ENCODE measurements around the gene SP7. TPM values are rescaled to one million over a fixed set of nuclear protein-coding genes. Genes with fewer than 3 reads are reported as not detected.
A peak's percentile ranks its signal among the peaks of the same experiment; 100 is the strongest.

Gene SP7
- total and polyA plus RNA-seq, 10 of the 15 experiments (the other 5 are each of a cell fraction or from before 2014, with no cell fraction given), result 0.05 to 0.11 TPM; not detected in 8

DNA sequence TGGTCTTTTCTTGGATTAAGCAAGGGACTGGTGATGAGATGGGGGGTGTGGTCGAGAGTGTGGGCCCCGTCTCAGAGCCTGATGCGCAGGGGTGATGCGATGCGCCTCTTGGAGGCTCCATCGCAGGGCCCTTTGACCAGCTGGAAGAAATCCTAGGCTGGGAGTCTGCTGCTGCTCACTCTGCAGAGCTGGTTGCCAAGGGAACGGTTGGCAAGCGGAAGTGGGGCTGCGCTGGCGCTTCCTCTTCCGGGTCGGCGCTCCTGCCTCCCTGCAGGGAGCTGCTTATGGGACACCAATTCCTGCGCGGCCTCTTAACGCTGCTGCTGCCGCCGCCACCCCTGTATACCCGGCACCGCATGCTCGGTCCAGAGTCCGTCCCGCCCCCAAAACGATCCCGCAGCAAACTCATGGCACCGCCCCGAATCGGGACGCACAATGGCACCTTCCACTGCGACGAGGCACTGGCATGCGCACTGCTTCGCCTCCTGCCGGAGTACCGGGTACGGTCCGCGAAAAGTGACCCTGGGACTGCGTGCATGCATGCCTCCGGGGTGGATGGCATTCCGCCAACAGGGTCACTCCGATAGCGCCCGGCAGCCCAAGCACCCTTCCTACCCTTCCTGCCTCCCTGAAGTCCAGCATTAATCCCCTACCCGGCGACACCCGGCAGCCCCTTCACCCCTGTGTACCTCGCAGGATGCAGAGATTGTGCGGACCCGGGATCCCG lies 36.5 kb downstream of the SP7 start, which contains the start of gene MYG1 (continued):
- TF ChIP-seq MYB (IDR thresholded peaks at IDR 0.05; ENCODE audit: borderline replicate concordance, low read depth, low read length) (no peak), GATAD2B (conservative IDR thresholded peaks at IDR 0.05; ENCODE audit: low read depth) (peak; percentile 91; the same call in 1 of the 2 replicates), TCF3 (IDR thresholded peaks at IDR 0.05; ENCODE audit: borderline replicate concordance, insufficient read depth, low read depth, low read length) (no peak), MEF2A (IDR thresholded peaks at IDR 0.05; ENCODE audit: insufficient read depth, low read depth, low read length) (no peak), ZNF622 (IDR thresholded peaks at IDR 0.05) (no peak)

GRCh38 chr12:53299101-53299453 lies 37.1 kb downstream of the SP7 start:
- in situ Hi-C loops (cut with MboI), result no loop called here
- no peak for FAIRE-seq

More at GRCh38 chr12:53299101-53299453, 37.1 kb downstream of the SP7 start:
- TF ChIP-seq NFXL1 (IDR thresholded peaks at IDR 0.05; ENCODE audit: borderline replicate concordance), result no peak
- no peak for TF ChIP-seq SMAD5 (IDR thresholded peaks at IDR 0.05; ENCODE audit: low read depth)
- TF ChIP-seq SUZ12 (IDR thresholded peaks at IDR 0.05; ENCODE audit: unreplicated experiment), result no peak
- no peak for TF ChIP-seq CTCF (IDR thresholded peaks at IDR 0.05 in 2 of 3, conservative IDR thresholded peaks at IDR 0.05 in 1 of 3; ENCODE audit: control insufficient read depth in 2 of 3, extremely low read depth in 1 of 3, insufficient read depth in 1 of 3, low read depth in 3 of 3, low read length in 3 of 3)
- 0 out of 2 replicates have a peak, but pooled peaks have one; percentile 8 for TF ChIP-seq NR2F1 (conservative IDR thresholded peaks at IDR 0.05)
- TF ChIP-seq NRF1 (conservative IDR thresholded peaks at IDR 0.05; ENCODE audit: low read depth, low read length), result no peak
- TF ChIP-seq ESRRA (IDR thresholded peaks at IDR 0.05; ENCODE audit: low read length), result no peak
- Histone ChIP-seq H3K27ac (ENCODE audit: control insufficient read depth, insufficient read depth) (no peak overlapping the region), H3K9me3 (replicated peaks; ENCODE audit: control insufficient read depth, insufficient read depth, low read length) (no peaks in the 10 kb centered on the region), H3K9ac (ENCODE audit: control insufficient read depth, insufficient read depth, low read length) (no peak overlapping the region), H3K4me2 (ENCODE audit: control insufficient read depth, insufficient read depth) (peak overlapping the region; percentile 53), H3K79me2 (ENCODE audit: control insufficient read depth, insufficient read depth, low read length) (peaks cover 31% of the 10 kb centered on the region), H3K4me3 (peak overlapping the region; percentile 88; the same call in 1 of the 2 replicates), H2AFZ (ENCODE audit: control insufficient read depth, low read depth, low read length) (no peak overlapping the region), H3K27me3 (replicated peaks in 1 of 2; ENCODE audit: control insufficient read depth in 2 of 2, insufficient read depth in 2 of 2, low read length in 1 of 2) (no peaks in the 10 kb centered on the region), H3K4me1 (ENCODE audit: control insufficient read depth, insufficient read depth, low read length) (peaks cover 25% of the 10 kb centered on the region), H4K20me1 (ENCODE audit: control insufficient read depth, insufficient read depth) (no peaks in the 10 kb centered on the region; the same call in 1 of the 2 replicates), H3K36me3 (ENCODE audit: control insufficient read depth in 2 of 2, insufficient read depth in 2 of 2, low read length in 1 of 2) (peaks cover 1 to 9% of the 10 kb centered on the region in 2 experiments; a peak in 3 of 4 replicates)
- DNase-seq (ENCODE audit: low read depth, low spot score) (no peak), ATAC-seq (no peak)
- ChIA-PET CTCF (interaction anchor here (0.8 to 11.9 kb wide), 8 partner anchors 9 to 233 kb away, joined by 3 to 142 read pairs (median 5); partner anchors contain the start of gene AAAS), SMC1A (ENCODE audit: uncharacterized antibody, unreplicated experiment) (interaction anchor here (0.7 to 4.0 kb wide), 6 partner anchors 21 to 209 kb away, joined by 3 to 46 read pairs (median 4); partner anchors contain the start of genes AAAS and TARBP2), RAD21 (ENCODE audit: unreplicated experiment) (interaction anchor here (0.7 to 6.2 kb wide), 8 partner anchors 9 to 251 kb away, joined by 3 to 43 read pairs (median 6); partner anchors contain the start of gene AAAS), POLR2A (interaction anchor here (1.0 to 4.4 kb wide), 4 partner anchors 9 to 112 kb away, joined by 3 to 42 read pairs (median 5); partner anchors contain the start of gene AAAS)
- WGBS (ENCODE audit: insufficient coverage, insufficient replicate concordance, low lambda C conversion rate, missing lambda C conversion rate), result 11% methylated on average over 4 of the region's 5 CpGs
- intact Hi-C loops (cut with micrococcal nuclease; ENCODE audit: unreplicated experiment), result no loop called here
- BruUV-seq (replicated peaks), result no TSS peak
